GM12878 (cell line): Measurements from ENCODE around the gene CSMD2.

Experiments
- CEBPB ChIP-seq, 2 experiments: fragments of 150-350 bp in 1 of 2; IDR thresholded peaks; 2 replicates each; pipeline ENCODE4 v1.6.1; 2012 to 2014; ENCODE audit warnings: low read depth in 2 of 2, low read length in 2 of 2, borderline replicate concordance in 1 of 2, inconsistent platforms in 1 of 2
- CTCF ChIP-seq, 3 experiments: IDR thresholded peaks in 2 of 3; conservative IDR thresholded peaks in 1 of 3; 2 replicates each; pipeline ENCODE4 v1.5.1; 2011; ENCODE audit warnings: low read depth in 3 of 3, low read length in 3 of 3, mild to moderate bottlenecking in 3 of 3, control low read depth in 2 of 3, moderate library complexity in 2 of 3, inconsistent platforms in 1 of 3, mixed read lengths in 1 of 3; ENCODE audit not compliant: control insufficient read depth in 2 of 3, insufficient read depth in 1 of 3; ENCODE audit errors: extremely low read depth in 1 of 3
- EP300 ChIP-seq, 2 experiments: fragments of 150-350 bp in 1 of 2; IDR thresholded peaks; 2 replicates each; pipeline ENCODE4 v1.6.1; 2011 to 2012; ENCODE audit warnings: low read depth in 2 of 2, low read length in 2 of 2, borderline replicate concordance in 1 of 2, improper control_type of control experiment in 1 of 2, inconsistent platforms in 1 of 2; ENCODE audit not compliant: control insufficient read depth in 1 of 2
- EZH2 ChIP-seq: IDR thresholded peaks from 2 replicates; pipeline ENCODE4 v1.6.1; 2012; ENCODE audit warnings: low read depth, mild to moderate bottlenecking, control low read depth, inconsistent platforms, low read length, borderline replicate concordance; ENCODE audit not compliant: control insufficient read depth
- JUNB ChIP-seq: IDR thresholded peaks from 2 replicates; pipeline ENCODE4 v1.6.1; 2016; ENCODE audit warnings: antibody characterized with exemption, mild to moderate bottlenecking
- NRF1 ChIP-seq: conservative IDR thresholded peaks from 2 replicates; pipeline ENCODE4 v1.6.1; 2011; ENCODE audit warnings: mild to moderate bottlenecking, low read depth, low read length, improper control_type of control experiment
- REST ChIP-seq: IDR thresholded peaks from 2 replicates; pipeline ENCODE4 v1.6.1; 2012; ENCODE audit warnings: mild to moderate bottlenecking, low read depth, low read length
- SIX5 ChIP-seq: IDR thresholded peaks from 2 replicates; pipeline ENCODE4 v1.6.1; 2011; ENCODE audit warnings: mild to moderate bottlenecking, low read depth, low read length, moderate library complexity; ENCODE audit not compliant: severe bottlenecking
- SUZ12 ChIP-seq: fragments of 200-600 bp; sonication (generic); IDR thresholded peaks from one replicate; pipeline ENCODE4 v1.6.1; 2018; ENCODE audit warnings: antibody characterized with exemption, mild to moderate bottlenecking; ENCODE audit not compliant: unreplicated experiment
- ZBTB33 ChIP-seq: fragments of 450-650 bp; IDR thresholded peaks from 2 replicates; pipeline ENCODE4 v1.6.1; 2017; ENCODE audit warnings: mild to moderate bottlenecking

GRCh38 chr1:33781652-33782051 lies 383.4 kb downstream of the CSMD2 start:
- TF ChIP-seq SIX5 (no peak), JUNB (no peak), CTCF (IDR thresholded peaks at IDR 0.05 in 2 of 3, conservative IDR thresholded peaks at IDR 0.05 in 1 of 3; ENCODE audit: control insufficient read depth in 2 of 3, extremely low read depth in 1 of 3, insufficient read depth in 1 of 3, low read depth in 3 of 3, low read length in 3 of 3) (no peak), NRF1 (no peak), REST (no peak), EZH2 (no peak), CEBPB (IDR thresholded peaks at IDR 0.05; ENCODE audit: borderline replicate concordance in 1 of 2, low read depth in 2 of 2, low read length in 2 of 2) (no peak), EP300 (IDR thresholded peaks at IDR 0.05; ENCODE audit: borderline replicate concordance in 1 of 2, control insufficient read depth in 1 of 2, low read depth in 2 of 2, low read length in 2 of 2) (no peak), ZBTB33 (no peak), SUZ12 (no peak)
